H1 (cell line): ENCODE data around the gene LRRC74B. TPM values are rescaled to one million over a fixed set of nuclear protein-coding genes. Genes with fewer than 3 reads are reported as not detected.

Experiments used
- CTCF ChIA-PET: fragments of 300-600 bp; sonication (Branson Sonifier 250); formaldehyde crosslinking; loops from one replicate; lab custom pipeline; 2021; ENCODE audit not compliant: partially characterized antibody; lab: Charles Lee
- POLR2A ChIA-PET: fragments of 300-600 bp; sonication (Branson Sonifier 250); formaldehyde crosslinking; loops from one replicate; lab custom pipeline; 2021; ENCODE audit warnings: inconsistent platforms; ENCODE audit not compliant: partially characterized antibody; lab: Charles Lee
- DNase-seq, 2 experiments: peaks; one replicate each; pipeline versions ENCODE4 v3.0.0 to v3.0.0-alpha.2; 2010 to 2022; ENCODE audit warnings: low spot score in 2 of 2, low read depth in 1 of 2, mixed read lengths in 1 of 2
- FAIRE-seq: peaks from 2 replicates; lab custom pipeline; 2011; peaks lifted over from hg19 to GRCh38; lab: Jason Lieb, UNC
- H2AFZ ChIP-seq: 2 replicates; pipeline ENCODE4 v1.8.1; 2012; ENCODE audit warnings: low read length, inconsistent platforms
- H2AK5ac ChIP-seq: 2 replicates; pipeline ENCODE4 v1.6.1; 2013; ENCODE audit warnings: low read depth, low read length
- H2BK120ac ChIP-seq: replicated peaks from 2 replicates; pipeline ENCODE3; 2013; ENCODE audit warnings: low read depth, low read length, inconsistent platforms
- H2BK12ac ChIP-seq: 2 replicates; pipeline ENCODE4 v1.6.1; 2013; ENCODE audit warnings: low read depth, low read length
- H2BK15ac ChIP-seq: 2 replicates; pipeline ENCODE4 v1.6.1; 2013; ENCODE audit warnings: low read length
- H2BK20ac ChIP-seq: 2 replicates; pipeline ENCODE4 v1.6.1; 2013; ENCODE audit warnings: low read length
- H2BK5ac ChIP-seq: 2 replicates; pipeline ENCODE4 v1.6.1; 2013; ENCODE audit warnings: low read depth, low read length
- H3K14ac ChIP-seq: 2 replicates; pipeline ENCODE4 v1.6.1; 2013; ENCODE audit warnings: inconsistent platforms; ENCODE audit not compliant: insufficient read length
- H3K18ac ChIP-seq: 2 replicates; pipeline ENCODE4 v1.6.1; 2013; ENCODE audit warnings: low read length; ENCODE audit errors: extremely low read depth
- H3K23ac ChIP-seq: 2 replicates; pipeline ENCODE4 v1.6.1; 2013; ENCODE audit warnings: inconsistent platforms; ENCODE audit not compliant: insufficient read length
- H3K23me2 ChIP-seq: 2 replicates; pipeline ENCODE4 v1.6.1; 2013; ENCODE audit warnings: low read depth, low read length
- H3K27ac ChIP-seq: 2 replicates; pipeline ENCODE4 v1.6.1; 2011; ENCODE audit warnings: low read depth, low read length, inconsistent platforms
- H3K27me3 ChIP-seq, 4 experiments: replicated peaks in 1 of 4; 1 replicate in 1 of 4; 2 replicates in 3 of 4; pipeline versions ENCODE4 v1.6.1 to v1.8.1; 2011 to 2013; ENCODE audit warnings: low read length in 3 of 4, mild to moderate bottlenecking in 3 of 4, inconsistent platforms in 2 of 4, mixed read lengths in 2 of 4, moderate library complexity in 1 of 4; ENCODE audit not compliant: control insufficient read depth in 3 of 4, insufficient read depth in 3 of 4; ENCODE audit errors: extremely low read depth in 1 of 4
- H3K36me3 ChIP-seq, 4 experiments: 2 replicates each; pipeline versions ENCODE4 v1.6.1 to v1.8.1; 2011 to 2013; ENCODE audit warnings: mild to moderate bottlenecking in 4 of 4, low read length in 3 of 4, moderate library complexity in 2 of 4, control low read depth in 1 of 4, inconsistent platforms in 1 of 4; ENCODE audit not compliant: insufficient read depth in 4 of 4, control insufficient read depth in 2 of 4
- H3K4ac ChIP-seq: replicated peaks from 2 replicates; pipeline ENCODE3; 2013; ENCODE audit warnings: low read length, low read depth, mixed read lengths, inconsistent platforms; ENCODE audit not compliant: insufficient read length
- H3K4me1 ChIP-seq, 4 experiments: replicated peaks in 1 of 4; 1 replicate in 1 of 4; 2 replicates in 3 of 4; pipeline versions ENCODE4 v1.6.1 to v1.8.1; 2011 to 2013; ENCODE audit warnings: low read length in 3 of 4, inconsistent platforms in 2 of 4, mixed read lengths in 1 of 4; ENCODE audit not compliant: insufficient read depth in 4 of 4, control insufficient read depth in 3 of 4
- H3K4me2 ChIP-seq, 2 experiments: 2 replicates each; pipeline versions ENCODE4 v1.6.1 to v1.8.1; 2011 to 2013; ENCODE audit warnings: low read depth in 2 of 2, low read length in 2 of 2, control low read depth in 1 of 2, inconsistent platforms in 1 of 2, mild to moderate bottlenecking in 1 of 2; ENCODE audit not compliant: insufficient read depth in 1 of 2
- H3K4me3 ChIP-seq, 4 experiments: fragments of 200-600, 300-600 bp in 1 of 4; sonication (generic), shearing (Covaris generic), sonication (Bioruptor Twin) in 1 of 4; 2 replicates each; pipeline versions ENCODE4 v1.5.1 to v1.8.1; 2011 to 2016; ENCODE audit warnings: low read length in 4 of 4, low read depth in 3 of 4, control low read depth in 2 of 4, inconsistent platforms in 2 of 4, mild to moderate bottlenecking in 2 of 4, mixed read lengths in 1 of 4, moderate library complexity in 1 of 4; ENCODE audit not compliant: insufficient read depth in 2 of 4; ENCODE audit errors: extremely low read depth in 1 of 4
- H3K56ac ChIP-seq: replicated peaks from 2 replicates; pipeline ENCODE3; 2013; ENCODE audit warnings: low read depth, mild to moderate bottlenecking, mixed read lengths, low read length, inconsistent platforms; ENCODE audit not compliant: insufficient read length
- H3K79me1 ChIP-seq: 2 replicates; pipeline ENCODE4 v1.6.1; 2013; ENCODE audit warnings: low read depth, low read length, control low read depth
- H3K79me2 ChIP-seq, 2 experiments: 2 replicates each; pipeline versions ENCODE4 v1.6.1 to v1.8.1; 2012 to 2013; ENCODE audit warnings: low read length in 2 of 2, mild to moderate bottlenecking in 2 of 2, inconsistent platforms in 1 of 2; ENCODE audit not compliant: insufficient read depth in 2 of 2, control insufficient read depth in 1 of 2
- H3K9ac ChIP-seq, 4 experiments: replicated peaks in 1 of 4; 1 replicate in 1 of 4; 2 replicates in 3 of 4; pipeline versions ENCODE4 v1.6.1 to v1.8.1; 2011 to 2013; ENCODE audit warnings: low read depth in 3 of 4, low read length in 3 of 4, control low read depth in 2 of 4, mild to moderate bottlenecking in 2 of 4, moderate library complexity in 2 of 4, inconsistent platforms in 1 of 4; ENCODE audit errors: extremely low read depth in 1 of 4
- H3K9me3 ChIP-seq, 2 experiments: 2 replicates each; pipeline versions ENCODE4 v1.6.1 to v1.8.1; 2012 to 2013; ENCODE audit warnings: mild to moderate bottlenecking in 2 of 2, moderate library complexity in 2 of 2, control low read depth in 1 of 2, inconsistent platforms in 1 of 2, low read depth in 1 of 2, low read length in 1 of 2, mixed read lengths in 1 of 2; ENCODE audit not compliant: insufficient read depth in 2 of 2
- H4K20me1 ChIP-seq, 2 experiments: replicated peaks in 1 of 2; 2 replicates each; pipeline versions ENCODE3 to v1.8.1; 2011 to 2013; ENCODE audit warnings: inconsistent platforms in 2 of 2, low read length in 2 of 2, mild to moderate bottlenecking in 1 of 2; ENCODE audit not compliant: insufficient read depth in 2 of 2, control insufficient read depth in 1 of 2
- H4K5ac ChIP-seq: 2 replicates; pipeline ENCODE4 v1.6.1; 2013; ENCODE audit warnings: low read length, low read depth, mixed read lengths, inconsistent platforms; ENCODE audit not compliant: insufficient read length
- H4K8ac ChIP-seq: 2 replicates; pipeline ENCODE4 v1.8.0; 2013; ENCODE audit warnings: mild to moderate bottlenecking, moderate library complexity, low read length, inconsistent platforms; ENCODE audit not compliant: insufficient read depth; ENCODE audit errors: extremely low read depth
- H4K91ac ChIP-seq: replicated peaks from 2 replicates; pipeline ENCODE3; 2013; ENCODE audit warnings: low read length, mixed read lengths, inconsistent platforms; ENCODE audit not compliant: insufficient read length
- ASH2L ChIP-seq: fragments of 200-600, 300-600 bp; sonication (generic); IDR thresholded peaks from one replicate; pipeline ENCODE4 v1.7.1; 2017; ENCODE audit warnings: low read length
- BACH1 ChIP-seq: IDR thresholded peaks from 2 replicates; pipeline ENCODE4 v1.6.1; 2012; ENCODE audit warnings: low read length, improper control_type of control experiment
- BCL11A ChIP-seq, 2 experiments: IDR thresholded peaks; one replicate each; pipeline ENCODE4 v1.6.1; 2011; ENCODE audit warnings: low read depth in 2 of 2, low read length in 2 of 2, mild to moderate bottlenecking in 2 of 2
- CREB1 ChIP-seq: IDR thresholded peaks from 2 replicates; pipeline ENCODE4 v1.6.1; 2012; ENCODE audit warnings: inconsistent platforms
- EZH2 ChIP-seq: fragments of 200-600 bp; sonication (generic); IDR thresholded peaks from 2 replicates; pipeline ENCODE4 v1.7.1; 2012; ENCODE audit warnings: low read depth, mild to moderate bottlenecking, moderate library complexity, low read length, inconsistent platforms; ENCODE audit not compliant: severe bottlenecking
- RXRA ChIP-seq: IDR thresholded peaks from 2 replicates; pipeline ENCODE4 v1.6.1; 2011; ENCODE audit warnings: low read depth, mild to moderate bottlenecking, low read length, moderate library complexity; ENCODE audit not compliant: insufficient read depth
- SP1 ChIP-seq: IDR thresholded peaks from 2 replicates; pipeline ENCODE4 v1.6.1; 2011; ENCODE audit warnings: low read depth, low read length
- WGBS, 2 experiments: shearing (Covaris generic) in 1 of 2; methylation state at CpG; one replicate each; pipeline versions ENCODE4 v1.1.6 to v1.1.7; 2013 to 2015; ENCODE audit warnings: low lambda C conversion rate in 2 of 2, mixed read lengths in 2 of 2, inconsistent platforms in 1 of 2, low coverage in 1 of 2, missing lambda C conversion rate in 1 of 2; ENCODE audit not compliant: insufficient replicate concordance in 2 of 2, insufficient coverage in 1 of 2, insufficient read length in 1 of 2; ENCODE audit errors: extremely low coverage in 1 of 2, missing lambda C conversion rate in 1 of 2; 5-methylcytosine and 5-hydroxymethylcytosine counted together
- polyA plus RNA-seq, 7 experiments: library from polyadenylated mRNA; depleted of rRNA in 3 of 7; stranded (reverse) in 5 of 7; unstranded in 2 of 7; fragments of >200 nt in 5 of 7; fragments of 200-250 nt in 2 of 7; gene quantifications; 1 replicate in 5 of 7; 2 replicates in 1 of 7; 4 replicates in 1 of 7; pipeline versions ENCODE4 v1.2.1 to v1.2.3, GENCODE V29; 2011 to 2013; ENCODE audit warnings: missing spikeins in 2 of 7, mixed read lengths in 2 of 7
- total RNA-seq: library from RNA; stranded (reverse); fragmentation: NEBNext Ultra II Directional; extraction: Animal tissue kit (Norgen Biotek cat#: 25700); gene quantifications from 2 replicates; pipeline ENCODE4 v1.2.1, GENCODE V29; 2021

The LRRC74B gene
- total and polyA plus RNA-seq, 2 of the 8 experiments (the other 6 are each of a cell fraction or from before 2014, with no cell fraction given) = not detected

DNA sequence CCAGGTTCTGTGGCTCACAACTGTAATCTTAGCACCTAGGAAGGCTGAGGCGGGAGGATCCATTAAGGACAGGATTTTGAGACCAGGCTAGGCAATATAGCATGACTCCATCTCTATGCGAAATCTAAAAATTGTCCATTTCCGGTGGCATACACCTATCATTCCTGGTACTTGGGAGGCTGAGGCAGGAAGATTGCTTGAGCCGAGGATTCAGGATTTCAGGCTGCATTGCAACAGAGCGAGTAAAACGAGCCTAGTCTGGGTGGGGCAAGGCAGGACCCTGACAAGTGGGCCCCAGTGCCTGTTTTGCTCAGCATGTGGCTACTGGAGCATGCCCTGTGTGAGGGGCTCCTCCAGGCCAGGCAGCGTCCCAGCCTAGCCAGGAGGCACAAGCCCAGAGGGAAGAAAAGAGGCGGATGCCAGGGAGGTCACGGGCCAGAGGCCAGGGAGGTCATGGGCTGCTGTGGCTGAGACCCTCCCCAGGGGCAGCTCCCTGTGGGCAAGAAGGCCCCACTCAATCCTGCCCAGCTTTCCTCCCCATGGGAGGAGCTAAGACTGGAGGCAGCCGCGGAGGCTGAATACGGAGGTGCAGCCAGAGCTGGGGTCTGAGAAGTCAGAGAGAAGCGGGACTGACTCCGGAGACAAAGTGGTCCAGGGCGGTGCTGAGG lies 8.4 kb downstream of the LRRC74B start:
- Histone ChIP-seq H2BK12ac (0 out of 2 replicates have a peak overlapping the region, but pooled peaks have one; percentile 17), H2AFZ (no peak overlapping the region), H3K9ac (no peak overlapping the region), H3K14ac (no peak overlapping the region), H3K9me3 (no peaks in the 10 kb centered on the region), H4K20me1 (no peaks in the 10 kb centered on the region), H3K27ac (no peak overlapping the region), H2BK120ac (no peak overlapping the region), H4K8ac (no peak overlapping the region), H4K5ac (no peak overlapping the region), H3K4me3 (no peak overlapping the region), H2BK15ac (no peak overlapping the region), H3K23ac (no peak overlapping the region), H2AK5ac (no peak overlapping the region), H3K36me3 (no peaks in the 10 kb centered on the region), H3K18ac (no peak overlapping the region), H3K56ac (no peak overlapping the region), H4K91ac (peak overlapping the region; percentile 40), H3K79me2 (no peaks in the 10 kb centered on the region), H2BK20ac (no peak overlapping the region), H3K4ac (no peak overlapping the region), H3K4me1 (peaks cover 2 to 17% (median 12%) of the 10 kb centered on the region in 4 experiments; a peak in 5 of 7 replicates), H3K23me2 (no peaks in the 10 kb centered on the region), H2BK5ac (no peak overlapping the region), H3K79me1 (no peaks in the 10 kb centered on the region), H3K27me3 (no peaks in the 10 kb centered on the region), H3K4me2 (no peak overlapping the region)
- FAIRE-seq = no peak
- ChIA-PET CTCF (interaction anchor here (0.5 to 1.5 kb wide), 5 partner anchors 8 to 405 kb away, joined by 3 to 4 read pairs (median 3); partner anchors contain the start of gene LRRC74B), POLR2A (no interaction called here)
- WGBS, 2 experiments = 87% methylated on average over 15 of the region's 15 CpGs; no CpG with 5 or more reads in 1 of the 2 experiments
- DNase-seq = no peak
- no peak for TF ChIP-seq BACH1
- no peak for TF ChIP-seq EZH2
- TF ChIP-seq ASH2L = no peak
- TF ChIP-seq BCL11A (IDR thresholded peaks at IDR 0.05; ENCODE audit: low read depth in 2 of 2, low read length in 2 of 2) = no peak
- TF ChIP-seq SP1 = no peak
- no peak for TF ChIP-seq CREB1
- no peak for TF ChIP-seq RXRA
